HL-60 (cell line): Measurements from ENCODE around the gene CCDC169.

ENCODE experiments used
- SPI1 ChIP-seq: IDR thresholded peaks from 2 replicates; pipeline ENCODE4 v1.6.1; 2012; ENCODE audit warnings: low read depth, mild to moderate bottlenecking, borderline replicate concordance
- TF ChIP-seq, protein P1 (sequence below): IDR thresholded peaks from one replicate; pipeline ENCODE4 v1.5.1; 2011; ENCODE audit warnings: low read length, control low read depth, inconsistent platforms; ENCODE audit not compliant: insufficient read depth
- TF ChIP-seq, protein P2 (sequence below): IDR thresholded peaks from 2 replicates; pipeline ENCODE4 v1.6.1; 2012; ENCODE audit warnings: low read depth; ENCODE audit not compliant: insufficient replicate concordance

DNA sequence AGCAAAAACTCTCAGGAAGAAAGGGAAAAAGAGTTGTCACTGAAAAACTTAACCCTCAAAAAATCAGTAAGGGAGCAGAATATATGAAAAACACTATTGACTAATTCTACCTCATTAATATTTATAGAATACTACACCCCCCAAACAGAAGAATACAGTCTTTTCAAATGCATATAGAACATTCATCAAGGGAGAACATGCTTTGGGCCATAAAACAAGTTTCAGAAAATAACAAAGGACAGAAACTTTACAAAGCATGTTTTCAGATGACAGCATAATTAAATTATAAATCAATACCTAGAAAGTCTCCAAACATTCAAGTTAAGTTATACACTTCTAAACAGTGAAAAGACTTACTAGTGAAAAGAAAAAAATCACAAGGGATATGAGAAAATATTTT lies 113.7 kb downstream of the CCDC169 start:
- TF ChIP-seq, protein P1, sequence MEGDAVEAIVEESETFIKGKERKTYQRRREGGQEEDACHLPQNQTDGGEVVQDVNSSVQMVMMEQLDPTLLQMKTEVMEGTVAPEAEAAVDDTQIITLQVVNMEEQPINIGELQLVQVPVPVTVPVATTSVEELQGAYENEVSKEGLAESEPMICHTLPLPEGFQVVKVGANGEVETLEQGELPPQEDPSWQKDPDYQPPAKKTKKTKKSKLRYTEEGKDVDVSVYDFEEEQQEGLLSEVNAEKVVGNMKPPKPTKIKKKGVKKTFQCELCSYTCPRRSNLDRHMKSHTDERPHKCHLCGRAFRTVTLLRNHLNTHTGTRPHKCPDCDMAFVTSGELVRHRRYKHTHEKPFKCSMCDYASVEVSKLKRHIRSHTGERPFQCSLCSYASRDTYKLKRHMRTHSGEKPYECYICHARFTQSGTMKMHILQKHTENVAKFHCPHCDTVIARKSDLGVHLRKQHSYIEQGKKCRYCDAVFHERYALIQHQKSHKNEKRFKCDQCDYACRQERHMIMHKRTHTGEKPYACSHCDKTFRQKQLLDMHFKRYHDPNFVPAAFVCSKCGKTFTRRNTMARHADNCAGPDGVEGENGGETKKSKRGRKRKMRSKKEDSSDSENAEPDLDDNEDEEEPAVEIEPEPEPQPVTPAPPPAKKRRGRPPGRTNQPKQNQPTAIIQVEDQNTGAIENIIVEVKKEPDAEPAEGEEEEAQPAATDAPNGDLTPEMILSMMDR = no peak
- TF ChIP-seq, protein P2, sequence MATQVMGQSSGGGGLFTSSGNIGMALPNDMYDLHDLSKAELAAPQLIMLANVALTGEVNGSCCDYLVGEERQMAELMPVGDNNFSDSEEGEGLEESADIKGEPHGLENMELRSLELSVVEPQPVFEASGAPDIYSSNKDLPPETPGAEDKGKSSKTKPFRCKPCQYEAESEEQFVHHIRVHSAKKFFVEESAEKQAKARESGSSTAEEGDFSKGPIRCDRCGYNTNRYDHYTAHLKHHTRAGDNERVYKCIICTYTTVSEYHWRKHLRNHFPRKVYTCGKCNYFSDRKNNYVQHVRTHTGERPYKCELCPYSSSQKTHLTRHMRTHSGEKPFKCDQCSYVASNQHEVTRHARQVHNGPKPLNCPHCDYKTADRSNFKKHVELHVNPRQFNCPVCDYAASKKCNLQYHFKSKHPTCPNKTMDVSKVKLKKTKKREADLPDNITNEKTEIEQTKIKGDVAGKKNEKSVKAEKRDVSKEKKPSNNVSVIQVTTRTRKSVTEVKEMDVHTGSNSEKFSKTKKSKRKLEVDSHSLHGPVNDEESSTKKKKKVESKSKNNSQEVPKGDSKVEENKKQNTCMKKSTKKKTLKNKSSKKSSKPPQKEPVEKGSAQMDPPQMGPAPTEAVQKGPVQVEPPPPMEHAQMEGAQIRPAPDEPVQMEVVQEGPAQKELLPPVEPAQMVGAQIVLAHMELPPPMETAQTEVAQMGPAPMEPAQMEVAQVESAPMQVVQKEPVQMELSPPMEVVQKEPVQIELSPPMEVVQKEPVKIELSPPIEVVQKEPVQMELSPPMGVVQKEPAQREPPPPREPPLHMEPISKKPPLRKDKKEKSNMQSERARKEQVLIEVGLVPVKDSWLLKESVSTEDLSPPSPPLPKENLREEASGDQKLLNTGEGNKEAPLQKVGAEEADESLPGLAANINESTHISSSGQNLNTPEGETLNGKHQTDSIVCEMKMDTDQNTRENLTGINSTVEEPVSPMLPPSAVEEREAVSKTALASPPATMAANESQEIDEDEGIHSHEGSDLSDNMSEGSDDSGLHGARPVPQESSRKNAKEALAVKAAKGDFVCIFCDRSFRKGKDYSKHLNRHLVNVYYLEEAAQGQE = no peak
- TF ChIP-seq SPI1 = no peak
